ENCODE results near the gene ANKMY1.

Gene ANKMY1

GRCh38 chr2:240429872-240430491 is 127.8 kb downstream of the ANKMY1 start:
- Histone ChIP-seq H2AFZ (ENCODE audit: low read depth, low read length, severe bottlenecking) (no peak overlapping the region), H3F3A (ENCODE audit: insufficient read depth) (no peaks in the 10 kb centered on the region), H3K79me2 (ENCODE audit: insufficient read depth, low read length) (no peaks in the 10 kb centered on the region), H3K4me2 (ENCODE audit: low read depth, low read length, poor library complexity, severe bottlenecking) (no peak overlapping the region), H3K4me3 (ENCODE audit: insufficient read depth, low read length, poor library complexity, severe bottlenecking) (no peak overlapping the region), H3K27me3 (ENCODE audit: low read length) (no peaks in the 10 kb centered on the region), H3K9ac (ENCODE audit: low read length) (no peak overlapping the region), H3K9me2 (replicated peaks; ENCODE audit: insufficient read depth, low read length) (no peaks in the 10 kb centered on the region), H4K20me1 (ENCODE audit: low read depth, low read length) (no peaks in the 10 kb centered on the region), H3K36me3 (ENCODE audit: low read length) (no peaks in the 10 kb centered on the region), H3K9me3 (ENCODE audit: insufficient read depth, low read length) (no peaks in the 10 kb centered on the region), H3K27ac (ENCODE audit: low read depth, low read length) (no peak overlapping the region)
- no peak for TF ChIP-seq CTCF (IDR thresholded peaks at IDR 0.05; ENCODE audit: insufficient read depth, low read length, poor library complexity, severe bottlenecking)

Measured in SU-DHL-6 (cell line).